Measurements from ENCODE around the gene TRRAP.

TRRAP gene

DNA sequence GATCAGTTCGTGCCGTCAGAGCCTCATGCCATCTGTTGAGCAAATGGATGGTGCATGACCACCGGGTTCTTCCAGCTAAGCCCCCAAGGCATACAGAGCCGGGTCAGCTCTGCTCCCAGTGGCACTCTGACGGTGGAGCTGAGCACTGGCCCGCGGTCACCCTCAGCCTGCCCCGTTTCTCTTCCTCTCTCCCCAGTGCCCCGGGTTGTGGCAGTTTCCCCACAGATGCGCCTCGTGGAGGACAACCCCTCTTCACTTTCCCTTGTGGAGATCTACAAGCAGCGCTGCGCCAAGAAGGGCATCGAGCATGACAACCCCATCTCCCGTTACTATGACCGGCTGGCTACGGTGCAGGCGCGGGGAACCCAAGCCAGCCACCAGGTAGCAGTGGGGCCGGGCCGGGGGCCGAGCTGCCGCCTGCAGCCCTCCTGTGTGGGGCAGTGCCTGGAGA, 129.9 kb downstream of the TRRAP start:
- Histone ChIP-seq H3K4me1 (ENCODE audit: control insufficient read depth, insufficient read depth, low read length) (no peaks in the 10 kb centered on the region), H3K27me3 (ENCODE audit: control insufficient read depth, insufficient read depth, low read length) (no peaks in the 10 kb centered on the region), H3K4me3 (ENCODE audit: low read depth, low read length) (no peak overlapping the region), H3K27ac (ENCODE audit: low read depth, low read length) (no peak overlapping the region), H3K9me3 (ENCODE audit: control insufficient read depth, insufficient read depth, low read length) (no peaks in the 10 kb centered on the region), H3K36me3 (ENCODE audit: control insufficient read depth, insufficient read depth, low read length) (peaks cover 90% of the 10 kb centered on the region), H3K9ac (ENCODE audit: low read depth, low read length) (no peak overlapping the region)

DNA sequence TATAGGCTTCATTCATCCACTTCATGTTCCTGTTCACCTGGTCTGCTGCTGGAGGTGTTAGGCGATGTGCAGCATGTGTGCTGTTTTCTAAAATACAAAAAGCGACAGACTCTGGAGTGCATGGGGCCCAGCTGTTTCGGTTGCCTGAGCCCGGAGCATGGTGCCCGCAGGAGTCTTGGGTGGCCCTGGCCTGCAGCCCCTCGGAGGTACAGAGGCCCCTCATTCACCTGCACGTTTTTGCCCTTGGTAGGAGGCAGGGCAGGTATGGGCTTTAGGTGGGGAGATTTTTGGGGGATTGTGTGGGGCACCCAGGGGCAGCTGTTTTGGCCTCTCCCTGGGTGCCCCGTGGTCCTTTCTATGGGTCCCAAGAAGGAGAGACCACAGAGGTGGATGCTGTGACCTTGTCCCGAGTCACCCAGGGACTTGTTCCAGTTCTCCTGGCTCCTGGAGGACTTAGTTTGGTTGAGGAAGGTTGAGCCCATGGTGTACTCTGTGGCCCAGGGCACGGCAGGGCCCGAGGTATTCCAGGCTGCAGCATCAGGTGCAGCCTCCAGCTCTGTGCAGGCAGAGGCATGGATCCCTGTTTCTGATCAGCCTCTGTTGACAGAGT, 130.7 kb downstream of the TRRAP start:
- no peak overlapping the region for H3K27ac ChIP-seq (ENCODE audit: low read depth, low read length)
- H3K27me3 ChIP-seq (ENCODE audit: control insufficient read depth, insufficient read depth, low read length) = no peaks in the 10 kb centered on the region
- peaks cover 91% of the 10 kb centered on the region for H3K36me3 ChIP-seq (ENCODE audit: control insufficient read depth, insufficient read depth, low read length)
- H3K4me1 ChIP-seq (ENCODE audit: control insufficient read depth, insufficient read depth, low read length) = no peaks in the 10 kb centered on the region
- H3K4me3 ChIP-seq (ENCODE audit: low read depth, low read length) = no peak overlapping the region
- no peak overlapping the region for H3K9ac ChIP-seq (ENCODE audit: low read depth, low read length)
- no peaks in the 10 kb centered on the region for H3K9me3 ChIP-seq (ENCODE audit: control insufficient read depth, insufficient read depth, low read length)

DNA sequence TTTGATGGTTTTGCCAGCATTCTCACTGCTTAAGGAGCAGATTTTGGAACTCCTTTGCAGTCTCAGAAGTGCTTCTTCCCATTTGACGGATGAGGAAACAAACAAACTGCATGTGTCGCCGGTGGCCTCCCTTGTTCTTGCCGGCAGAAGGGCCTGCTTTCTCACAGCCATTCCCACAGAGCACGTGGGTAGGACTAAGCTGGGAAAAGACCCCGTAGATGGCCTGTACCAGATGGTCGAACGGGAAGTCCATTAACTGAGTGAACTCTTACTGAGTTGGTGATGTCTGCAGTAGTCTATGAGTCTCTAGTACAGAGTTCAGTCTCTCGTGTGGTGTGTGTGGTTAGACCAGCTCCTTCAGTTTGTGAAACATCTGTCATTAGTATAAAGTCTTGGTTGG, 131.9 kb downstream of the TRRAP start:
- H3K9me3 ChIP-seq (ENCODE audit: control insufficient read depth, insufficient read depth, low read length) = no peaks in the 10 kb centered on the region
- no peaks in the 10 kb centered on the region for H3K4me1 ChIP-seq (ENCODE audit: control insufficient read depth, insufficient read depth, low read length)
- no peak overlapping the region for H3K9ac ChIP-seq (ENCODE audit: low read depth, low read length)
- no peak overlapping the region for H3K4me3 ChIP-seq (ENCODE audit: low read depth, low read length)
- no peak overlapping the region for H3K27ac ChIP-seq (ENCODE audit: low read depth, low read length)
- H3K27me3 ChIP-seq (ENCODE audit: control insufficient read depth, insufficient read depth, low read length) = no peaks in the 10 kb centered on the region
- H3K36me3 ChIP-seq (ENCODE audit: control insufficient read depth, insufficient read depth, low read length) = peaks cover 90% of the 10 kb centered on the region

DNA sequence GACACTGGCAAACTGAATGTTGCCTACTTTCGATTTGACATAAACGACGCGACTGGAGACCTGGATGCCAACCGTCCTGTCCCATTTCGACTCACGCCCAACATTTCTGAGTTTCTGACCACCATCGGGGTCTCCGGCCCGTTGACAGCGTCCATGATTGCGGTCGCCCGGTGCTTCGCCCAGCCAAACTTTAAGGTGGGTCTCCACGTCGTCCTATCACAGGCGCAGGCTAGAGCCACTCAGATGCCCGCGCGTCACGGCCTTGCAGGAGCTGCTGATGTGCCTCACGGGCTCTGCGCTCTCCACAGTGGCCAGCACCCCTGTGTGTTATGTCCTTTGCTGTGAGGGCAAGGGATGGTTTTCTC, 133.0 kb downstream of the TRRAP start:
- H3K4me1 ChIP-seq (ENCODE audit: control insufficient read depth, insufficient read depth, low read length) = no peaks in the 10 kb centered on the region
- peaks cover 86% of the 10 kb centered on the region for H3K36me3 ChIP-seq (ENCODE audit: control insufficient read depth, insufficient read depth, low read length)
- no peak overlapping the region for H3K9ac ChIP-seq (ENCODE audit: low read depth, low read length)
- no peaks in the 10 kb centered on the region for H3K9me3 ChIP-seq (ENCODE audit: control insufficient read depth, insufficient read depth, low read length)
- no peak overlapping the region for H3K4me3 ChIP-seq (ENCODE audit: low read depth, low read length)
- H3K27me3 ChIP-seq (ENCODE audit: control insufficient read depth, insufficient read depth, low read length) = no peaks in the 10 kb centered on the region
- no peak overlapping the region for H3K27ac ChIP-seq (ENCODE audit: low read depth, low read length)

DNA sequence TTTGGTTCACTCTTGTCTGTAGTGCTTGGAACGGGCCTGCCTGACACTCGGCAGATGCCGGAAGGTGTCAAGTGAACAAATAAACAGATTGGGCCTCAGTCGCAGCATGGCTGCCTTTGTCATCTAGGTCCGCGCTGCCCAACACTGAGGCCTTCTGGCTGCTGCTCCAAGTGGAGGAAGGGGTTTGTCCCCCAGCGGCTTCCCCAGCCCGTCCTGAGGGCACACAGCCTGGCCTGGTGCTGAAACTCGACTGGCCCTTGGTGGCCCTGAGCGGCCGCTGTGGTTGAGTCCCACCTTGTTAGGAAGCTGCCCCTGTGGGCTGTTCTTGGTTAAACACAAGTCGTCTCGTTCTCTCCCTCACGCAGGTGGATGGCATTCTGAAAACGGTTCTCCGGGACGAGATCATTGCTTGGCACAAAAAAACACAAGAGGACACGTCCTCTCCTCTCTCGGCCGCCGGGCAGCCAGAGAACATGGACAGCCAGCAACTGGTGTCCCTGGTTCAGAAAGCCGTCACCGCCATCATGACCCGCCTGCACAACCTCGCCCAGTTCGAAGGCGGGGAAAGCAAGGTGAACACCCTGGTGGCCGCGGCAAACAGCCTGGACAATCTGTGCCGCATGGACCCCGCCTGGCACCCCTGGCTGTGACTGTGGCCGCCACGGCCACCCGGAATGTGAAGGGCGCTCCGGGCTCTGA, 133.5 kb downstream of the TRRAP start:
- peaks cover 86% of the 10 kb centered on the region for H3K36me3 ChIP-seq (ENCODE audit: control insufficient read depth, insufficient read depth, low read length)

DNA sequence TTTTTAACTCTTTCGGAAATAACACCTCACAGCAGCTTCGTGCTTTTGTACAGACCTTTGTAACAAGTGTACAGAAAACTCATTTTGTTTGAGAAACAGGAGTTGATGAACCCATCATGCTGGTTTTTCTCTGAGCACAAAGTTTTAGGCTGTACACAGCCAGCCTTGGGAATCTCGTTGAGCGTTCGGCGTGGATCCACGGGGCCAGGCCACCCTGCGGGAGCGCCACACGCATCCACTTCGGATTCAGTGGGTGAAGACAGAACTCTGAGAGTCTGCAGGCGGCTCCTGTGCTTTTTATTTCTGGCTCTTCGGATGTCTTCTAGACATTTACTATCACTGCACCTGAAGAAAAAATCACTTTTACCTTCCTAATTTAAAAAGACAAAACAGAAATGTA, 134.4 kb downstream of the TRRAP start:
- Histone ChIP-seq H3K27ac (ENCODE audit: low read depth, low read length) (no peak overlapping the region), H3K9me3 (ENCODE audit: control insufficient read depth, insufficient read depth, low read length) (no peaks in the 10 kb centered on the region), H3K9ac (ENCODE audit: low read depth, low read length) (no peak overlapping the region), H3K4me1 (ENCODE audit: control insufficient read depth, insufficient read depth, low read length) (no peaks in the 10 kb centered on the region), H3K27me3 (ENCODE audit: control insufficient read depth, insufficient read depth, low read length) (no peaks in the 10 kb centered on the region), H3K4me3 (ENCODE audit: low read depth, low read length) (no peak overlapping the region), H3K36me3 (ENCODE audit: control insufficient read depth, insufficient read depth, low read length) (peaks cover 82% of the 10 kb centered on the region)

More for the DNA sequence above, 133.5 kb downstream of the TRRAP start:
- no peak overlapping the region for H3K9ac ChIP-seq (ENCODE audit: low read depth, low read length)
- H3K27ac ChIP-seq (ENCODE audit: low read depth, low read length) = no peak overlapping the region
- H3K9me3 ChIP-seq (ENCODE audit: control insufficient read depth, insufficient read depth, low read length) = no peaks in the 10 kb centered on the region
- H3K4me3 ChIP-seq (ENCODE audit: low read depth, low read length) = no peak overlapping the region
- H3K4me1 ChIP-seq (ENCODE audit: control insufficient read depth, insufficient read depth, low read length) = no peaks in the 10 kb centered on the region
- no peaks in the 10 kb centered on the region for H3K27me3 ChIP-seq (ENCODE audit: control insufficient read depth, insufficient read depth, low read length)

DNA sequence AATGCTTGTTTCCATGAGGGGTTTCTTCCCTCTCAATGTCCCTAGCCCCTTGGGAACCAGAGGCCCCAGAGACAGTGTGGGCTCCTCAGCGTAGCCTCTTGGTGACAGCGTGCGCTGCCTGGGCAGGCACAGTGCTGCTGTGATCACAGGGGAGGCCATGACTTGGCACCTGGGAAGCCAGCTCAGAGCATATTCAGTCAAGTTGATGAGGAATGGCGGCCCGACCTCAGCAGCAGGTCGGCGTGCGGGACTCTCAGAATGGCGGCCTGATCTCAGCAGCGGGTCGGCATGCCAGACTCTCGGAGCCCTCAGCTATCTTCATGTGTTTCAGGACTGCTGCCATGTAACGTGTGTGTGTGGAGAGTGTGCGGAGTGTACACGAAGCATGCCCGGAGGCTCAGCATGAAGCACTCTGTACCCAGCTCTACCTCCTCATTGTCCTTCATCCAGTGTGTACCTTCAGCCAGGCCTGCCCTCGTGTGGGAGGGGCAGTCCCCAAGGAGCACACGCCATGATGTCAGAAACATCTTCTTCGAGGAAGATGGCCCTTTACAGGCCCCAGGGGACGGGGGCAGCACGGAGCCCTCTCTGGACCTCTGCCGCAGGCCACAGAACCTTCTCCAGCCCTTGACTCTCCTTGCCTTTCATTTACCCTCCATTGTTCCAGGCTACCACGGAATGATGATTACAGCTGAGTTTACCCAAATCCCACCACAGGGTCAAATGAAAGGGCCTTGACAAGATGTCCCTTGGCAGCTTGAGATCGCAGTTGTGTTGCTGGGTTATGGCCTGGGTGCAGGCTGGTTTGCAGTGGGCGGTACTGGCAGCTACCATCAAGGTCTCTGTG, 135.2 kb downstream of the TRRAP start:
- H3K27me3 ChIP-seq (ENCODE audit: control insufficient read depth, insufficient read depth, low read length) = no peaks in the 10 kb centered on the region
- H3K27ac ChIP-seq (ENCODE audit: low read depth, low read length) = no peak overlapping the region
- no peaks in the 10 kb centered on the region for H3K9me3 ChIP-seq (ENCODE audit: control insufficient read depth, insufficient read depth, low read length)
- H3K4me1 ChIP-seq (ENCODE audit: control insufficient read depth, insufficient read depth, low read length) = no peaks in the 10 kb centered on the region
- no peak overlapping the region for H3K4me3 ChIP-seq (ENCODE audit: low read depth, low read length)
- H3K36me3 ChIP-seq (ENCODE audit: control insufficient read depth, insufficient read depth, low read length) = peaks cover 79% of the 10 kb centered on the region
- no peak overlapping the region for H3K9ac ChIP-seq (ENCODE audit: low read depth, low read length)

DNA sequence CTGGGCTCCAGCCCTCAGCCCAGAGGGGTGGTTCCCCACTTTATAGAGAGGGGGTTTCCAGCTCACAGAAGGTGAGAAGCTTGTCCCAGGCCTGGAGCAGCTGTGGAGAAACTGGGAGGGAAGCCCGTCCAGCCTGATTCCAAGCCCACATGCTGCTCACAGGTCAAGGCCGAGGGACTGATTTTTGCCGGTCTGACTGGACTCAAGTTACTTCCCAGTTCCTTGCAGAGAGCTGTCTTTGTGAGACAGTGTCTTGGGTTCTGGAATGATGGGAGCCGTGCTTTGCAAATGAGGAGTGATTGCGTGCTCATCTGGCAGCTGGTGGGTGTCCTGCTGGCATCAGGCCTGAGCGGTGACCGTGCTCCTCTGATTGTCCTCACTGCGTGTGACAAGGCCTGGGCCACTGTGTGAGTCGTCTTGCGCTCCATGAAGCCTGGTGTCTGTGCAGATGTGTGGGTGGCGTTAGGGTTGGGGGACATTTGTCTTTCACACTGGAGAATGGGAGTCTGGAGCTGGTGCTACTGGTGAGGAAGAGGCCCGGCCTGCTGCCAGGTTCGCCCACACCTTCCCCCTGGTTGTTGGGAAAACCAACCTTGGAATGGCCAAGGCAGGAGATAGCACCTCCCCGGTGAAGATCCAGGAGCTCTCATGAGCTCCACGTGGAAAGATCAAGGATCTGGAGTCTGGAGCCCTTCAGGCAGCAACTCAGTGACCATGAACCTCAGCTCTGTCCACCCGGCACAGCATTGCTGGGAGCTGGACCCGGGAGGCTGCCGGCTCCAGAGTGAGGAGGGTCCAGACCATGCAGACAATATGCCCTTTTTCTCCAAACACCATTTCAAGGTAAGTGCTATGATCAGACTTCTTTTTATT, 136.0 kb downstream of the TRRAP start:
- peaks cover 72% of the 10 kb centered on the region for H3K36me3 ChIP-seq (ENCODE audit: control insufficient read depth, insufficient read depth, low read length)
- no peak overlapping the region for H3K27ac ChIP-seq (ENCODE audit: low read depth, low read length)
- no peaks in the 10 kb centered on the region for H3K27me3 ChIP-seq (ENCODE audit: control insufficient read depth, insufficient read depth, low read length)
- H3K4me1 ChIP-seq (ENCODE audit: control insufficient read depth, insufficient read depth, low read length) = no peaks in the 10 kb centered on the region
- H3K4me3 ChIP-seq (ENCODE audit: low read depth, low read length) = no peak overlapping the region
- no peaks in the 10 kb centered on the region for H3K9me3 ChIP-seq (ENCODE audit: control insufficient read depth, insufficient read depth, low read length)
- no peak overlapping the region for H3K9ac ChIP-seq (ENCODE audit: low read depth, low read length)

DNA sequence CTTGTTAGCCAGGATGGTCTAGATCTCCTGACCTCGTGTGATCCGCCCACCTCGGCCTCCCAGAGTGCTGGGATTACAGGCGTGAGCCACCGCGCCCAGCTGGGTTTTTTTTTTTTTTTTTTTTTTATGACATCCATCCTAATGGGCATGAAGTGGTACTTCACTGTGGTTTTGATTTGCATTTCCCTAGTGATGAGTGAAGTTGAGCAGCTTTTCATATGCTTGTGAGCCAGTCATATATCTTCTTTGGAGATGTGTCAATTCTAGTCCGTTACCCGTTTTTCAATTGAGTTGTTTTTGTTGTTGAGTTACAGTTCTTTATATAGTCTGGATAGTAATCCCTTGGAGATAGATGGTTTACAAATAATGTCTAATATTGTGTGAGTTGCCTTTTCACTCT, 137.9 kb downstream of the TRRAP start:
- H3K9ac ChIP-seq (ENCODE audit: low read depth, low read length) = no peak overlapping the region
- peaks cover 70% of the 10 kb centered on the region for H3K36me3 ChIP-seq (ENCODE audit: control insufficient read depth, insufficient read depth, low read length)
- no peaks in the 10 kb centered on the region for H3K4me1 ChIP-seq (ENCODE audit: control insufficient read depth, insufficient read depth, low read length)
- no peaks in the 10 kb centered on the region for H3K9me3 ChIP-seq (ENCODE audit: control insufficient read depth, insufficient read depth, low read length)
- H3K4me3 ChIP-seq (ENCODE audit: low read depth, low read length) = no peak overlapping the region
- no peak overlapping the region for H3K27ac ChIP-seq (ENCODE audit: low read depth, low read length)
- H3K27me3 ChIP-seq (ENCODE audit: control insufficient read depth, insufficient read depth, low read length) = no peaks in the 10 kb centered on the region

DNA sequence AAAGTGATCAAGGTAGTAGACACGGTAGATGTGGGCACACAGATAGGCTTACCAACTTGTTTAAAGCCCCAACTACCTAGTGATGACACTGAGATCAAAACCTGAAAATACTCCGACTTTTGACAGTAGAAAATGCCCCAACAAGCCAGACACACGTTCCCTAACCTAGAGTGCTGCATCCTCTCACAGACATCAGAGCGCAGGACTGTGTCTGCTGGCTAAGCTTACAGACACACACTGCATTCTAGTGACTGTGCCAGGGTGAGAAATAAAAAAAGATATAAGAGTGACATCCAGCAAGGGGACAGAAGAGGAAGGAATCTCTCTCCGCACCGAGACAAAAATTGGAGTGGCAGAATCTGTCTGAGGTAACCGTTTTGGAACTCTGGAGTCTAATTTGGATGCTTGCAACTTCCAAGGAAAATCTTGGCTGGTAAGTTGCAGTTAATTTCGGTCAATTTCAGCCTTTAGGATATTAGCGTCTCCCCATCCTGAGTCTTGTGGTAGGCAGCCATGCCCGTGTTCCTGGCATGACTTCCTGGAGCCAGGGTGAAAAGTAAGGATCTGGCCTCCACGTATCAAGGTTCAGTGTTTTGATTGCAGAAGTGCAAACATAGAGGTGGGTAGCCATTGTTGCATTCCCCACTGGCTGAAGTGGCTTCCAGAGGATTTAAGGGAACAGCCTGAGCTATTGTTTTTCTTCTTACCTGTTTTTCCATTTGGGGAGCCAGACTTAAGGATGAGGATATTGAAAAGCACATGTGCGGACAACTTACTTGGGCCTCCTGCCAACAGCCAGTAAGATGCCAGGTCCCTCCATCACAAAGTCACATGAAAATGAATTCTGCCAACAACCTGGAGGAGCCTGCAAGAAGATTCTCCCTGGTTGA, 141.4 kb downstream of the TRRAP start:
- H3K9me3 ChIP-seq (ENCODE audit: control insufficient read depth, insufficient read depth, low read length) = no peaks in the 10 kb centered on the region

More for the DNA sequence above, 141.4 kb downstream of the TRRAP start:
- Histone ChIP-seq H3K27me3 (ENCODE audit: control insufficient read depth, insufficient read depth, low read length) (no peaks in the 10 kb centered on the region), H3K36me3 (ENCODE audit: control insufficient read depth, insufficient read depth, low read length) (peaks cover 34% of the 10 kb centered on the region), H3K27ac (ENCODE audit: low read depth, low read length) (no peak overlapping the region), H3K4me3 (ENCODE audit: low read depth, low read length) (no peak overlapping the region), H3K9ac (ENCODE audit: low read depth, low read length) (no peak overlapping the region), H3K4me1 (ENCODE audit: control insufficient read depth, insufficient read depth, low read length) (no peaks in the 10 kb centered on the region)
